NCI-H1694 (cell line): ENCODE data around the gene NDST3.
A peak's percentile ranks its signal among the peaks of the same experiment; 100 is the strongest.

Experiments
- DNase-seq: peaks from one replicate; lab custom pipeline; 2025; lab: John Stamatoyannopoulos, UW

Gene NDST3

GRCh38 chr4:118034053-118034785 lies at the start of gene NDST3:
TSS of gene NDST3 (plus strand) at chr4:118034486. CDS start at chr4:118053911, 19,425 bp downstream.
- peak; percentile 84 for DNase-seq

GRCh38 chr4:117986321-117986720 lies 48.0 kb upstream of the NDST3 start:
- no peak for DNase-seq

- DNase-seq: no peak
Observed at GRCh38 chr4:117987464-117987863, 46.8 kb upstream of the NDST3 start.

GRCh38 chr4:117996891-117997290 lies 37.4 kb upstream of the NDST3 start:
- DNase-seq: peak; percentile 62

GRCh38 chr4:118004088-118004487 lies 30.2 kb upstream of the NDST3 start:
- no peak for DNase-seq

GRCh38 chr4:118005883-118006282 lies 28.4 kb upstream of the NDST3 start:
- DNase-seq: no peak

GRCh38 chr4:118012142-118012541 lies 22.1 kb upstream of the NDST3 start:
- DNase-seq: no peak

- DNase-seq: no peak
Observed at GRCh38 chr4:118014831-118015230, 19.5 kb upstream of the NDST3 start.

GRCh38 chr4:118018381-118019145 lies 15.7 kb upstream of the NDST3 start:
- no peak for DNase-seq

- no peak for DNase-seq
Observed at GRCh38 chr4:118026806-118027205, 7.5 kb upstream of the NDST3 start.

- no peak for DNase-seq
Observed at GRCh38 chr4:118029224-118029623, 5.1 kb upstream of the NDST3 start.

GRCh38 chr4:118032691-118033090 lies 1.6 kb upstream of the NDST3 start:
- no peak for DNase-seq

- peak; percentile 18 for DNase-seq
Observed at GRCh38 chr4:118033148-118034052, 886 bp upstream of the NDST3 start.

- DNase-seq: no peak
Observed at GRCh38 chr4:118035309-118035708, 1.0 kb downstream of the NDST3 start.

GRCh38 chr4:118036336-118036735 lies 2.0 kb downstream of the NDST3 start:
- no peak for DNase-seq

GRCh38 chr4:118037955-118038354 lies 3.7 kb downstream of the NDST3 start:
- no peak for DNase-seq

- DNase-seq: no peak
Observed at GRCh38 chr4:118046323-118046722, 12.0 kb downstream of the NDST3 start.

- DNase-seq: no peak
Observed at GRCh38 chr4:118047043-118047442, 12.8 kb downstream of the NDST3 start.

GRCh38 chr4:118058955-118059354 lies 24.7 kb downstream of the NDST3 start:
- DNase-seq: no peak

GRCh38 chr4:118059397-118059796 lies 25.1 kb downstream of the NDST3 start:
- DNase-seq: no peak

GRCh38 chr4:118076958-118077766 lies 42.9 kb downstream of the NDST3 start:
- no peak for DNase-seq

- no peak for DNase-seq
Observed at GRCh38 chr4:118077767-118078105, 43.5 kb downstream of the NDST3 start.
